ENCODE measurements around the gene NAV2.

DNA sequence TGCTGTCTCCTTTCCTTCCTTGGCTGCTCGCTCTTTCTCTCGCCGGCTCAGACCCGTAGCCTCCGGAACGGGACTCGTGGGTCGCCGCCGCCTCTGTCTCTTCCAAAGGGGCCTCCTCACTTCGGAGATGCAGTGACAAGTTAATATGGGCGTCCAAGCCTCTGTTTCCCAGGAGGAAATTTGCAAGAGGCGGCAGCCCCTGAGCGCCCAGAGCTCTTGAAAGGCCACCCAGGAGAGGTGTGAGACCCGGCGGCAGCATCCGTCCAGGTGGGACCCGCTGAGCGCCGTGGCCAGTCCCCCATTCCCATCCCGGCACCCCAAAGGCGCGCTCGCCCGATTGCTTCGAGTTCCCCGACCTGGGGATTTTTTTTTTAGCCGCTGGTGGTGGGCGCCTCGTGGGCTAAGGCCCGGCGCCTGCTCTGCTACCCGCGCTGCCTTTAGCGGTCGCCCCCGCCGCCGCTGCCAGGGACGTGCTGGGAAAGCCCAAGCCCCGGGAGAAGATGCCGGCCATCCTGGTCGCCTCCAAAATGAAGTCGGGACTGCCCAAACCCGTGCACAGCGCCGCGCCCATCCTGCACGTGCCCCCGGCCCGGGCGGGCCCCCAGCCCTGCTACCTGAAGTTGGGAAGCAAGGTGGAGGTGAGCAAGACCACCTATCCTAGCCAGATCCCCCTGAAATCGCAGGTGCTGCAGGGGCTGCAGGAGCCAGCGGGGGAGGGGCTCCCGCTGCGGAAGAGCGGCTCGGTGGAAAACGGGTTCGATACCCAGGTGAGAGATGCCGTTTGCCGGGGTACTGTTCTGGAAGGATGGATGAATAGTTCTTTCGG, 772 bp downstream of the NAV2 start:
- TF ChIP-seq POLR2A (IDR thresholded peaks at IDR 0.05; ENCODE audit: low read length) (no peak), GATA1 (IDR thresholded peaks at IDR 0.05; ENCODE audit: low read depth, low read length) (no peak)

Measured in erythroblast (primary cell).